GM12892 (cell line): Measurements from ENCODE around the gene MARK3.

ENCODE experiments used
- DNase-seq: peaks from one replicate; pipeline ENCODE4 v3.0.0; 2011; ENCODE audit not compliant: insufficient read length
- FAIRE-seq: peaks from 2 replicates; lab custom pipeline; 2011; peaks lifted over from hg19 to GRCh38; lab: Jason Lieb, UNC
- POLR2A ChIP-seq: IDR thresholded peaks from 2 replicates; pipeline ENCODE4 v1.6.1; 2011; ENCODE audit warnings: low read depth, low read length, control low read depth
- POLR2AphosphoS5 ChIP-seq: IDR thresholded peaks from 2 replicates; pipeline ENCODE4 v1.6.1; 2011; ENCODE audit warnings: low read depth, low read length, control low read depth
- TAF1 ChIP-seq: IDR thresholded peaks from 2 replicates; pipeline ENCODE4 v1.6.1; 2011; ENCODE audit warnings: low read depth, mild to moderate bottlenecking, control low read depth, low read length, borderline replicate concordance

MARK3 gene

DNA sequence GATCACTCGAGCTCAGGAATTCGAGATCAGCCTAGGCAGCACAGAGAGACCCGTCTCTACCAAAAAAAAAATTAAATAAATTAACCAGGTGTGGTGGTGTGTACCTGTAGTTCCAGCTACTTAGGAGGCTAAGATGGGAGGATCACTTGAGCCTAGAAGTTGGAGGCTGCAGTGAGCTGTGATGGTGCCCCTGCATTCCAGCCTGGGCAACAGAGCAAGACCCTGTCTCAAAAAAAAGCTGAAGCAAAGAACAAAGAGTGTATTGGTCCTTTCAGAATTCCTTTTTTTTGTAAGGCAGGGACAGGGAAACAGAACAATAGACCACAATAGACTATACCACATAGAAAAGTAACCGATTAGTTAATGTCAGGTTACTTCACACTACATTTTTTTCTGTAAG lies 47.4 kb downstream of the MARK3 start:
- DNase-seq, result no peak
- TF ChIP-seq POLR2A, result no peak
- no peak for TF ChIP-seq POLR2AphosphoS5
- TF ChIP-seq TAF1, result no peak
- FAIRE-seq, result no peak

DNA sequence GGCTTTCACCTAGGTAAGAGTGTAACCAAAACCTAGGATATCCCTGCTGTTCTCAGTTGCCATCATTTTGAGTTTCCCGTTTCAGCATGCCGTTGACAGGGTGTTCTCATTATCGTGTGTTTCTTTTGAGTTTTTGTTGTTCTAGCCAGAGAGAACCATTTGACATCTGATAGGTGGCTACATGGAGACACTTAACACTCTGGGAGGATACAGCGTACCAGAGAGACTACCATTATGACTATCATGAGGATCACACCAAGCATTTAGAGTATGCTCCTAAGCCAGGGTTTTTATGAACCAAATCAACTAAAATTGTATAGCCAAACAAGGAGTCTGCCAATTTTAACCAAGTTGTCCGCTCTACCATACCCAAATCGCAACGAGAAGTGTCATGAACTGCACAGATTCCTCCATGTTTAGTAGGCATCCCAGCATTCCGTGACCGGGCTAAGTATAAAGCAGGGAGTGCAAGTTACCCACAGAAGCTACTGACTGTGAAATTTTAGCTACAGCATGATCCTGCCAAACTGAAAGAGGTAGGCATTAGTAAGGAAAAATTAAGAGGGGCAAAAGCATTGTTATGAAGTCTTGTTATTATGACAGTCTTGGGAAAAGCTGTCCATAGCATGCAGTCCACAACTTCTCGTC lies 48.8 kb downstream of the MARK3 start:
- FAIRE-seq (no peak), DNase-seq (no peak)

DNA sequence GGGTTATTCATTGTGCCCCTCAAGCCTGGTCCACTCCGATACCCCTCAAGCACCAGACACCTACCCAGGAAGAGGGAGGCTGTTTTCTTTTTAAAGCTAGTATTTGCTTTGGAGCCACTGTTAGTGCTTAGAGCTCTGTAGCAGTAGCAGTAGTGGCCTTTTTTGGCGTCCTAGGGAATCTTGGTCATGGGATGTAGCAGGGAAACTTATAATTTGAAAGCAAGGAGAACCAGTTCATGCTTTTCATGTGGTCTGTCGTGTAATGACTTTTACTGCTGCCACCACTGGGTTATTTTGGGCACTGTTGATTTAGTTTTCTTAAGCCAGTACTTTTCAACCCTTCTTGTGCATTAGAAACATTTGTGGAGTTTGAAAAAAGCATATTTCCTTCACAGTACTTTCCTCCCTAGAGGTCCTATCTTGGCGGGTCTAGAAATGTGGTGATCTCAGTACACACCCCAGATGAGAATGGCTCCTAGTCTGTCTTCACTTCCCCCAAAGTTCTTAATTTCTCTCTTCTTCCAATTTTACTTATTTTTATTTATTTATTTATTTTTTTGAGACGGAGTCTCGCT lies 49.7 kb downstream of the MARK3 start:
- FAIRE-seq (no peak), DNase-seq (no peak)
- TF ChIP-seq TAF1, result no peak
- TF ChIP-seq POLR2A, result no peak

More for the DNA sequence above, 48.8 kb downstream of the MARK3 start:
- TF ChIP-seq POLR2A (no peak), POLR2AphosphoS5 (no peak), TAF1 (no peak)

DNA sequence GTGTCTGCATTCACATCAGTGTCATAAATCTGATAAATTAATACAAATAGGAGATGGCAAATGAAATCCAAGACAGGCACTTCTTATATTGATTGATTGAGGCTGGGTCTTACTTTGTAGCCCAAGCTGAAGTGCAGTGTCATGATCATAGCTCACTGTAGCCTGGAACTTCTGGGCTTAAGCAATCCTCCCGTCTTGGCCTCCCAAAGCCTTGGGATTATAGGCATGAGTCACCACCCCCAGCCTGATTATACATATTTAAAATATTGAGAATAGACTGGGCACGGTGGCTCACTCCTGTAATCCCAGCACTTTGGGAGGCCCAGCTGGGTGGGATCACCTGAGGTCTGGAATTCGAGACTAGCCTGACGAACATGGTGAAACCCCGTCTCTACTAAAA lies 51.3 kb downstream of the MARK3 start:
- FAIRE-seq (no peak), DNase-seq (no peak)
- TF ChIP-seq TAF1 (no peak), POLR2AphosphoS5 (no peak)

DNA sequence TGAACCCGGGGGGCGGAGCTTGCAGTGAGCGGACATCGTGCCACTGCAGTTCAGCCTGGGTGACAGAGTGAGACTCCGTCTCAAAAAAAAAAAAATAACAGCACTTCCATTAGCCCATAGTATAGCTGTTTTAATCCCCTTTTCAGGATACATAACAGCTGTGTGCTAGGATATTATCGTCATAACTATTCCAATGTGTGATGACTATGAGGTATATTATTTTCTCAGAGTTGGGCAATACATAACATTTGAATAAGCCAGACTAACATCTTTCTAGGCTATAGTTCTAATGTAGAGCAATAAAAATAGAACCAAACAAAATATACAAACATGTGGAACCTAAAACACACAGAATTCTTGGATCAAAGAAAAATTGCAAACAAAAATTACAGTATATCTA lies 57.1 kb downstream of the MARK3 start:
- no peak for DNase-seq
- no peak for FAIRE-seq
- TF ChIP-seq POLR2A (no peak), TAF1 (no peak), POLR2AphosphoS5 (no peak)

DNA sequence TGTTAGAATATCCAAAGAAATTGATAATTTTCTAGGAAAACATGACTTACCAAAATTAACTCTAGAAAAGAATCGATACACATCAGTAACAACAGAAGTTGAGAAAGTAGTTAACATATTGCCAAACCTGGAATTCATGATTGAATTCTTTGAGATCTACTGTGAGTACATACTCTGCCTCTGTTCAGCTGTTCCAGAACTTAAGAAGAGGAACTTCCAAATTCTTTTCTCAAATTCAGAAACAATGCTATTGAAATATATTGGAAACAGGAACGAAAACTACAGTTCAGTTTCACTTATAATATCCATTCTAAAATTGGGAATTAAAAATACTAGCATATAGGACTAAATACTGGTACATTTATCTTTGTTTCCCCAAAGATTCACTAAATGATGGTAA lies 57.9 kb downstream of the MARK3 start:
- TF ChIP-seq POLR2AphosphoS5 (no peak), POLR2A (no peak), TAF1 (no peak)
- FAIRE-seq, result no peak
- no peak for DNase-seq

DNA sequence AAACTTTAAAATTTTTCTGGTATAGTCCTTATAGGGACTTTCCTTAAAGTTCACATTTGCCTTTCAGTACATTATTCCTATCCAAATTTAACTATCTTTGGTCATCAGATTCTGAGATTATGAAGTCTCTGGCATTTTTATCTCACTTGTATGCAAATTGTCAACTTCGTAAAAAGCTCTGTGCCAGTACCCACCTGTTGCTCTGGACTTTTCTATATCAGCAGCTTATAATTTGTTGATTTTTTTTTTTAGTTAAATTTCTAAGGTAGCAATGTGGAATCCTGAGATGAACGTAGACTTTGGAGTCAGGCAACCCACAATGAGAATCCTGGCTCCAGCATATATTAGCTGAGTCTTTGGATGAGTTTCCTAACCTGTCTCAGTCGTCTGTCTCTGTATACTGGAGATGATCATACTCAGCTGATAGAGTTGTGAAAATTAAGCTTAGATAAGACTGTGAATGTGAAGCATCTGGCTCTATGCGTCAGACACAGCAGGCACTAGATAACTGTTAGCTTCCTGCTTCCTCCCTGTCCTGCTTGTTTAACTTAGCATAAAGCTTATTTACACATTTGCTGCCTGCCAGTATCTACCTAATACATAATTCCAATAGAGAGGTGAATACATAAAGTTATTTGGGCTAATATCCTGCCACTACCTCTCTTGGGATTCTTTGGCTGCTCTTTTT lies 59.8 kb downstream of the MARK3 start:
- TF ChIP-seq POLR2AphosphoS5, result no peak
- no peak for TF ChIP-seq POLR2A
- TF ChIP-seq TAF1, result no peak
- DNase-seq (no peak), FAIRE-seq (peak; percentile 27)

DNA sequence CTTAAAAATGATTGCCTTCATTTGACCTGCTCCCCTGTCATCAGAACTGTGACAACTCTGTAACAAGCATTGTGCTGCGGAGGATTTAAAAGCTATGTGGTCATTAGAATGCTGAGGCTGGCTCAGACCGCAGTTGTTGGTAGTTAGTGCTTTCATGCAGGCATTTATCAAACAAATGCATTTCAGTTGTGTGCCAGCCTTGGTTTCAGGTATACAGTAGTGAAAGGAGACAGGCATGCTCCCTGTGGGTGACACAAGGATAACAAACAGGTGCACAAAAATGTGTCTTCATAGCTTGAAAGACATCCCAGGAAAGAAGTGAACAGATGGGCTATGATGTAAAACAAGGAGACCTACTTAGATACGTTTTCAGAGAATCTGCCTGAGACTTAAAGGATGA lies 60.6 kb downstream of the MARK3 start:
- TF ChIP-seq POLR2A (no peak), TAF1 (no peak), POLR2AphosphoS5 (no peak)
- DNase-seq, result no peak
- peak; percentile 27 for FAIRE-seq

DNA sequence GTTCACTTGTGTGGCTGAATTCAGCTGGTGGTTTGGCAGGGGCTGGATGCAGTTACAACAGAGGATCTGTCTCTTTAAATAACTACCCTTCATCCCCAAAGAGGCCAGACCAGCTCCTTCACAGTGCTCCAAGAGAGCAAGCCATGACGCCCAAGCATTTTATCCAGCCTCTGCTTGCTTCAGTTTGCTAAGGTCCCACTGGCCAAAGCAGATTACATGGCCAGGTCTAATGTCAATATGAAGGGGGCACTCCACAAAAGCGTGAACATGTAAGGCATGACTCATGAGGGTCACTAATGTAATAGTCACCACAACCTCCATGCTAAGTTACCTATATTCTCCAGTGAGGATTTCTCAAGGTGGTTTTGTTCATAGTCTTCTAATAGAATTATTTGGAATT lies 62.9 kb downstream of the MARK3 start:
- no peak for DNase-seq
- no peak for FAIRE-seq
- no peak for TF ChIP-seq TAF1
- no peak for TF ChIP-seq POLR2A
- TF ChIP-seq POLR2AphosphoS5, result no peak

DNA sequence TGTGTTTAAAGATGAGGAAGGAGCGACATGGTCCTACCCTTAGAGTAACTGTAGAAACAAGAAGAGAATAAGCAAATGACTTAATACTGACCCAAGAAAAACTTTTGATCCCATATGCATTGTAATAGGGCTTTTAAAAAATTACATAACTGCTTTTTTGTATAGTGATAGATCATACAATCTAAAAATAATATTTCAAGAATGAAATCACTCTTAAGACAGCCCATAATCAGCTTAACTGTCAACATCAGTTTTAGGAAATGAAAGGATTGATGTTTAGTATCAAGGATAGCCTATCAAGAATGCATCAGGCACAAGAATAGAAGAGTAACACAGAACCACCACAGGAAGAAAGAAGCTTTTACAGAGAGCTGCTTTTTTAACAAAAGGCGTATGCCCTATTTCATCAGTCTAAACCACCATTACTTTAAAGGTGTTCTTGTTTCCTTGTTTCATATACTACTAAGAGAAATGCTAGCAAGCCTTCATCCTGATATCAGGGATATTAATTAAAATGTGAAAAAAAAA lies 64.5 kb downstream of the MARK3 start:
- FAIRE-seq, result no peak

DNA sequence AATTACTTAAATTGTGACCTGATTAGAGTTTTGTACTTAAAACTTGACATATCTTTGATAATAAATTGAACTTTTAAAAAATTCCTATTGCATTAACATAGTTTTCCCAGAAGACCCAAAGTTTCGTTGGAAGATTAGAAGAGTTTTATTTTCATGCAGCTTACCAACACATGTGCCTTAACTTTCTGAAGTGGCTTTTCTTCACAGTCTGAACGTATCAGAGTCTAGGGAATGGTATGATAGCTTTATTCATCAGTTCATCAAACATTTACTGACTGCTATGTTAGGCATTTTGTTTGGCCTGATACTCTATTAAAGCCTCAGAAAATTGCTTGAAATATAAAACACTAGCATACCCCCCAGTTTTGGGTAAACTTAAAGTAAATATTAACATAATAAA lies 65.2 kb downstream of the MARK3 start:
- no peak for FAIRE-seq
- DNase-seq, result no peak

More for the DNA sequence above, 64.5 kb downstream of the MARK3 start:
- no peak for DNase-seq
- TF ChIP-seq TAF1, result no peak

DNA sequence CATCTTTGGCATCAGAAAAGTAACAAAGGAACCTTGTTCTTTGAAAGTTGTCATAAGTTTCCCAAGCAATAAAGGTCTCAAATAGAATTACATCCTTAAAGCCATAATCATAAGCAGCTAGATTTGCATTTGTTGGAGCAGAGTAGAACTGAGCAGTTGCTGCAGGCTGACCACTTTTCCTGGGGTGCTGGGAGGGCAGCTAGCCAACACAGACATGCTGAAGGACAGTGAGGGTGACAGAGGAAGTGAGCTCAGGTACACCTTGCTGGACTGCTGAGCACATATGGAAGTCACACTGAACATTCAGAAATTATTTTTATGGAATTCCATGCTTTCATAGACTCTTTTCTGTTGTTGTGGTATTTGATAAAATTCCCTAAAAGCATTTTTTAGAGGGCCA lies 66.2 kb downstream of the MARK3 start:
- DNase-seq (no peak), FAIRE-seq (no peak)
- TF ChIP-seq POLR2AphosphoS5 (no peak), TAF1 (no peak)

More for the DNA sequence above, 65.2 kb downstream of the MARK3 start:
- no peak for TF ChIP-seq TAF1
- no peak for TF ChIP-seq POLR2AphosphoS5
- no peak for TF ChIP-seq POLR2A

DNA sequence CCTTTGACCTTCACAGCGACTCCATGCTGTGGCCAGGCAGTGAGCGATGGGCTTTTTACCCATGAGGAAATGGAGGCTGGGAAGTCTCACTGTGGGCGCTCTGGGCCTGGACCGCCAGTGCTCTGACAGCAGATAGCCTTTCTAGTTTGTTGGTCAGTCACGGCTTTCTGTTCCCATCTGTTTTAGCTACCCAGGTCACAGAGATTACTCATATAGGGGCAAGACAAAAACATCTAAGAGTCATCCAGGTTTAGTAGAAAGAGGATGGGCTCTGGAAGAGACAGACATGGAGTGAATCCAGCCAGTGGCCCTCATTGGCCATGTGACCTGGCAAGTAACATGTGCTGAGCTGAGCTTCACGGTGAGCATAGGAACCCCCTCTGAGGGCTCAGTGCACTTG lies 68.6 kb downstream of the MARK3 start:
- FAIRE-seq (no peak), DNase-seq (no peak)
- no peak for TF ChIP-seq POLR2AphosphoS5
- TF ChIP-seq POLR2A, result no peak
- TF ChIP-seq TAF1, result no peak
